PC-9 (cell line): ENCODE results near the gene SLC25A25.

ENCODE experiments used
- CTCF ChIP-seq: fragments of 200-600 bp; sonication (generic); conservative IDR thresholded peaks from 2 replicates; pipeline ENCODE4 v1.6.1; 2017; ENCODE audit warnings: mixed run types, antibody characterized with exemption, mild to moderate bottlenecking, moderate library complexity
- EZH2 ChIP-seq: fragments of 200-600 bp; sonication (generic); IDR thresholded peaks from 2 replicates; pipeline ENCODE4 v1.8.0; 2017; ENCODE audit warnings: antibody characterized with exemption, low read depth

- TF ChIP-seq CTCF (no peak), EZH2 (no peak)
These were observed 29.7 kb downstream of the SLC25A25 start for GRCh38 chr9:128097543-128098296.
